HepG2 (cell line): ENCODE measurements around the gene DQX1. TPM values are rescaled to one million over a fixed set of nuclear protein-coding genes. Genes with fewer than 3 reads are reported as not detected.

Experiments
- ATF7 ChIP-seq, 2 experiments: fragments of 450-650 bp in 1 of 2; sonication (generic) in 1 of 2; formaldehyde crosslinking in 1 of 2; IDR thresholded peaks; 2 replicates each; pipeline versions ENCODE4 v1.4.0 to v1.6.1; 2016 to 2020; ENCODE audit warnings: antibody characterized with exemption in 1 of 2, mild to moderate bottlenecking in 1 of 2, missing genetic modification reagents in 1 of 2
- ATM ChIP-seq: fragments of 450-650 bp; IDR thresholded peaks from 2 replicates; pipeline ENCODE4 v1.7.1; 2017; ENCODE audit warnings: mild to moderate bottlenecking, borderline replicate concordance
- BRD4 ChIP-seq: sonication (generic); formaldehyde crosslinking; IDR thresholded peaks from 2 replicates; pipeline ENCODE4 v1.4.0; 2020; ENCODE audit warnings: missing genetic modification reagents
- HMG20B ChIP-seq: conservative IDR thresholded peaks from 2 replicates; pipeline ENCODE4 v1.6.1; 2016; ENCODE audit warnings: missing genetic modification reagents, missing compliant biosample characterization
- KDM5A ChIP-seq: fragments of 200-600 bp; sonication (generic); IDR thresholded peaks from 2 replicates; pipeline ENCODE4 v1.7.0; 2018; ENCODE audit warnings: antibody characterized with exemption, mild to moderate bottlenecking, low read length, borderline replicate concordance
- MAZ ChIP-seq, 2 experiments: sonication (generic) in 1 of 2; formaldehyde crosslinking in 1 of 2; IDR thresholded peaks; 2 replicates each; pipeline versions ENCODE4 v1.5.0 to v1.6.1; 2012 to 2020; ENCODE audit warnings: low read depth in 2 of 2, mild to moderate bottlenecking in 2 of 2, borderline replicate concordance in 1 of 2, improper control_type of control experiment in 1 of 2, low read length in 1 of 2, missing genetic modification reagents in 1 of 2, moderate library complexity in 1 of 2
- MED8 ChIP-seq: sonication (generic); formaldehyde crosslinking; IDR thresholded peaks from 2 replicates; pipeline ENCODE4 v1.8.1; 2023; ENCODE audit warnings: mild to moderate bottlenecking, missing genetic modification reagents; ENCODE audit not compliant: insufficient replicate concordance
- PHF5A ChIP-seq: IDR thresholded peaks from one replicate; pipeline ENCODE4 v1.6.1; 2018; ENCODE audit warnings: low read depth, missing genetic modification reagents; ENCODE audit not compliant: unreplicated experiment
- RERE ChIP-seq: IDR thresholded peaks from 2 replicates; pipeline ENCODE4 v1.6.1; 2016; ENCODE audit warnings: low read depth, missing genetic modification reagents, missing compliant biosample characterization
- RFX5 ChIP-seq: IDR thresholded peaks from 2 replicates; pipeline ENCODE4 v1.6.1; 2011; ENCODE audit warnings: low read depth, low read length, improper control_type of control experiment
- STAT5B ChIP-seq: sonication (generic); formaldehyde crosslinking; IDR thresholded peaks from 2 replicates; pipeline ENCODE4 v1.4.0; 2020; ENCODE audit warnings: missing genetic modification reagents
- XRCC5 ChIP-seq: fragments of 200-400 bp; formaldehyde crosslinking; optimal IDR thresholded peaks from 2 replicates; pipeline ENCODE3; 2017; ENCODE audit warnings: mild to moderate bottlenecking, low read length
- ZBTB7B ChIP-seq: sonication (generic); formaldehyde crosslinking; IDR thresholded peaks from 2 replicates; pipeline ENCODE4 v1.4.0; 2020; ENCODE audit warnings: missing genetic modification reagents
- ZC3H13 ChIP-seq: sonication (generic); formaldehyde crosslinking; IDR thresholded peaks from 2 replicates; pipeline ENCODE4 v1.8.1; 2023; ENCODE audit warnings: mild to moderate bottlenecking, missing genetic modification reagents, moderate library complexity
- ZFY ChIP-seq: sonication (generic); formaldehyde crosslinking; IDR thresholded peaks from 2 replicates; pipeline ENCODE4 v1.4.0; 2020; ENCODE audit warnings: missing genetic modification reagents
- ZNF124 ChIP-seq: sonication (generic); formaldehyde crosslinking; IDR thresholded peaks from 2 replicates; pipeline ENCODE4 v1.4.0; 2020; ENCODE audit warnings: missing genetic modification reagents
- ZNF501 ChIP-seq: sonication (generic); formaldehyde crosslinking; IDR thresholded peaks from 2 replicates; pipeline ENCODE4 v1.5.1; 2020; ENCODE audit warnings: mild to moderate bottlenecking, moderate library complexity, missing genetic modification reagents
- ZNF563 ChIP-seq: sonication (generic); formaldehyde crosslinking; IDR thresholded peaks from 2 replicates; pipeline ENCODE4 v1.8.0; 2022; ENCODE audit warnings: mild to moderate bottlenecking, moderate library complexity, missing genetic modification reagents
- ZNF709 ChIP-seq: sonication (generic); formaldehyde crosslinking; IDR thresholded peaks from 2 replicates; pipeline ENCODE4 v1.5.0; 2020; ENCODE audit warnings: mild to moderate bottlenecking, missing genetic modification reagents
- polyA plus RNA-seq, 8 experiments: library from polyadenylated mRNA; depleted of rRNA in 3 of 8; stranded (reverse) in 7 of 8; unstranded in 1 of 8; fragments of >200 nt; fragmentation: Illumina TruSeq in 4 of 8; extraction: Trizol in 4 of 8; gene quantifications; 2 replicates each; pipeline versions ENCODE4 v1.2.1 to v1.2.3, GENCODE V29; 2011 to 2016; ENCODE audit warnings: low read depth in 4 of 8, missing spikeins in 1 of 8, mixed read lengths in 1 of 8; ENCODE audit not compliant: insufficient read depth in 1 of 8
- total RNA-seq, 5 experiments: library from RNA; depleted of rRNA; stranded (reverse); fragments of >200 nt; fragmentation: Illumina TruSeq; extraction: Trizol; gene quantifications; 2 replicates each; pipeline ENCODE4 v1.2.3, GENCODE V29; 2016; ENCODE audit warnings: low read depth in 1 of 5
- TF ChIP-seq, protein P1 (sequence below): sonication (generic); formaldehyde crosslinking; IDR thresholded peaks from 2 replicates; pipeline ENCODE4 v1.4.0; 2020; ENCODE audit warnings: missing genetic modification reagents, mild to moderate bottlenecking, borderline replicate concordance

Gene DQX1
- total and polyA plus RNA-seq, 2 of the 13 experiments (the other 11 are each of a cell fraction or from before 2014, with no cell fraction given): 27.6 to 89.8 TPM

DNA sequence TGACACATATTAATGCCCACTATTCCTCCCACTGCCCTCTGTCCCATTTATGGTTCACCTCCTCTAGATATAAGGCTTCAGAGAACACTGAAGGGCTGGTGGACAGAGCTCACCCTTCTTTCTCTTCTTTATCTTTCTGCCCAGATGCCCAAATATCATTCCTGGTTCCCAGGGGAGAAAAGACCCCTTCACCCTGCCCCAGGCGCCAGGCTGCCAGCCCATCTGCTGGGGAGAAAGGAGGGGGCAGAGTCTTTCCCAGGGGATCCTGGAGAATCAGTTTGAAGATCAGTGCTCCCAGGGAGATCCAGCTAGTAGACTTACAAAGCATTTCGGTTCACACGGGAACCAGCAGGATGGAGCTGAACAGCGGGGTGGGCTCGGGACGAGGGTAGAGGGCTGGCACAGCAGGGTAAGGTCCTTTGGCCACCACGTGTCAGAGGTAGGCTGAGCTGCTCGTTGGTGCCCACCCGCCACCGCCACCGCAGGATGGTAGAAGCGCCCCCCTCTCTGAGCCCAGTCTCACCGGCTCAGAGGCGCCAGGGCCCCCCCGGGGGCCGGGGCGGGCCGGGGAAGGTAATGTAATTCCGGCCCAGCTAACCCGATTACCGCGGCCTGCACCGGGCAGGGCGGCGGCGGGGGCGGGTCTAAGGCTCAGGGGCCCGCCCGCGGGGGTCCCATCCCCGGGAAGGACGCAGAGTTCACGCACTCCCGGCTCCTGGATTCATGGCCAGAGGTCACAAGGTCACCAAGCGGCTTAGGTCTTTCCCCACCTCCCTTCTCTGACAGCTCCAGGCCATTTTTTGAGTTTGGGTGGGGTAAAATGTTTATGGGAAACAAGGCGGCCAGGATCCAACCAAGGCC lies 13.1 kb downstream of the DQX1 start (continued):
- TF ChIP-seq HMG20B (0 out of 2 replicates have a peak, but pooled peaks have one; percentile 8), XRCC5 (peak; percentile 11), ATF7 (IDR thresholded peaks at IDR 0.05) (no peak), ATF7 (CRISPR knock-in tag; IDR thresholded peaks at IDR 0.05) (no peak), BRD4 (CRISPR knock-in tag) (no peak), KDM5A (no peak), STAT5B (no peak), MAZ (IDR thresholded peaks at IDR 0.05; ENCODE audit: borderline replicate concordance, low read depth, low read length) (no peak), MAZ (CRISPR knock-in tag; IDR thresholded peaks at IDR 0.05; ENCODE audit: low read depth) (peak; percentile 48; the same call in 1 of the 2 replicates), ZBTB7B (CRISPR knock-in tag) (peak; percentile 90), RERE (CRISPR knock-in tag) (no peak), ATM (no peak), ZNF501 (peak; percentile 29; the same call in 1 of the 2 replicates), ZNF563 (no peak; the same call in 1 of the 2 replicates), PHF5A (peak; percentile 52), ZFY (peak; percentile 64), MED8 (CRISPR knock-in tag) (no peak), ZC3H13 (CRISPR knock-in tag) (peak; percentile 83), RFX5 (no peak), ZNF124 (CRISPR knock-in tag) (no peak; the same call in 1 of the 2 replicates), ZNF709 (CRISPR knock-in tag) (peak; percentile 55; the same call in 1 of the 2 replicates)
- TF ChIP-seq, protein P1, sequence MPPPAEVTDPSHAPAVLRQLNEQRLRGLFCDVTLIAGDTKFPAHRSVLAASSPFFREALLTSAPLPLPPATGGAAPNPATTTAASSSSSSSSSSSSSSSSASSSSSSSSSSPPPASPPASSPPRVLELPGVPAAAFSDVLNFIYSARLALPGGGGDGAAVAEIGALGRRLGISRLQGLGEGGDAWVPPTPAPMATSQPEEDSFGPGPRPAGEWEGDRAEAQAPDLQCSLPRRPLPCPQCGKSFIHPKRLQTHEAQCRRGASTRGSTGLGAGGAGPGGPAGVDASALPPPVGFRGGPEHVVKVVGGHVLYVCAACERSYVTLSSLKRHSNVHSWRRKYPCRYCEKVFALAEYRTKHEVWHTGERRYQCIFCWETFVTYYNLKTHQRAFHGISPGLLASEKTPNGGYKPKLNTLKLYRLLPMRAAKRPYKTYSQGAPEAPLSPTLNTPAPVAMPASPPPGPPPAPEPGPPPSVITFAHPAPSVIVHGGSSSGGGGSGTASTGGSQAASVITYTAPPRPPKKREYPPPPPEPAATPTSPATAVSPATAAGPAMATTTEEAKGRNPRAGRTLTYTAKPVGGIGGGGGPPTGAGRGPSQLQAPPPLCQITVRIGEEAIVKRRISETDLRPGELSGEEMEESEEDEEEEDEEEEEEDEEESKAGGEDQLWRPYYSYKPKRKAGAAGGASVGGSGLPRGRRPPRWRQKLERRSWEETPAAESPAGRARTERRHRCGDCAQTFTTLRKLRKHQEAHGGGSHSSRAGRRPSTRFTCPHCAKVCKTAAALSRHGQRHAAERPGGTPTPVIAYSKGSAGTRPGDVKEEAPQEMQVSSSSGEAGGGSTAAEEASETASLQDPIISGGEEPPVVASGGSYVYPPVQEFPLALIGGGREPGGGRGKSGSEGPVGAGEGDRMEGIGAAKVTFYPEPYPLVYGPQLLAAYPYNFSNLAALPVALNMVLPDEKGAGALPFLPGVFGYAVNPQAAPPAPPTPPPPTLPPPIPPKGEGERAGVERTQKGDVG: peak; percentile 25; the same call in 1 of the 2 replicates
